Stimulated activated CD8-positive, alpha-beta memory T cell treated with anti-CD3 and anti-CD28 coated beads, Interleukin-7, amount 100 ng/mL, for 48 hours (primary cell): Measurements from ENCODE around the gene SPDYE17.
"Not testable (repeated sequence)": the region's sequence is repeated elsewhere in the genome, so short reads cannot be mapped to it uniquely, and the experiment has no call there.

Source experiments
- DNase-seq, 2 donors: peaks; one replicate each; pipeline ENCODE4 v3.0.0-alpha.2; 2020; ENCODE audit warnings: low read depth in 1 of 2; ENCODE audit errors: extremely low read depth in 1 of 2

The SPDYE17 gene

DNA sequence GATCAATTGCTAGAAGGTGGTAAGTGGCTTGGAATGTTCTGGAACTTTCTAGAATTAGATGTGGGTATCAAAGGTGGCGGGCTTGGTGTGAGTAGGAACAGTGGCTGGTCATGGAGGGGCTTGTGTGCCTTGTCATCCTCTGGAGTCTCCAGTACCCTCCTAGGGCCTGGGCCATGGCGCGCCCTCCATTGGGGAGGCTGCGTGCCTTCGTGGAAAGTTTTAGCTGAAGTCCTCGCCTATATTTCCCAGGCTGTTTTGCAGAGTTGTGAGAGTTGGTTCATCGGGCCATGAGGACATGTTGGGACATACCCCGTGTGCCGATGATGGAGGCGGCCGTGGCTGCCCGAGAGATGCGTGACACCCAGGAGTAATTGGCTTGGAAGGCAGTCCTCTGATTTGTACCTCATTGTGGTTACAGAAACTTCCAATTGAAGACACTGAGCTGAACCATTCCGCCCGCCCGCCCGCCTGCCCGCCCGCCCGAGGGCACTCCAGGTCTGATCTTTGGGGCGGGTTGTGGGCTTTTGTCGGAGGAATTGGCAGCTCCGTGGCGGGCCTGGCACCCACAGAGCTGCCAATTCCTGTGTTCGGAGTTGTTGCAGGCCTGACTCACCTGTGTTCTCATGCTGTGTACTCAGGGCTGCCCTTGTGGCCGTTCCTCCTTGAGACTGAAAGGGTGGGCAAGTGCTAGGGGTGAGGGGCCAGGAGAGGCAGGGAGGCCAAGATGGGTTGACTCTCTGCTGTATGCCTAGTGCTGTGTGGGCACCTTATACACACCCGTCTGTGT is 57.2 kb downstream of the SPDYE17 start:
- DNase-seq = not testable (repeated sequence)

DNA sequence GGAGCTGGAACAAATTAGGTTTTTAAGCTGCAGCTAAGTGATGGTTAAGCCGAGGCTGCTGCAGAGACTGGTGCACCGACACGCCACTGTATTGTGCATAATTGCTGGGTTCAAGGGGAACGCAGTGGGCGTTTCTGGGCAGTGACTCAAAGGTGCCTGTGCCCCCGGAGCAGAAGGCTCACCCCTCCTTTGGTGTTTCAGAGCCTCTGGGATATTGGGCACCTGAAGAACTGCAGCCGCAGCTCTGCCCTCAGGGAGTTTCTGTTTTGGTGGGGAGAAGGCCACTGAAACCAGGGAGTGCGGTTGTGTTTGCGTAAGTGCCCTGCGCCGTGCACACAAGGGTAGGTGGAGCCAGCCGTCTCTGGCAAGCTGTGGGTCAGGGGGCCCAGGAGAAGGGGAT is 57.8 kb downstream of the SPDYE17 start:
- not testable (repeated sequence) for DNase-seq

GRCh38 chr7:76972391-76972790 is 59.8 kb downstream of the SPDYE17 start:
- DNase-seq = not testable (repeated sequence)
